HL-60/S4 treated with retinoic acid at 250 ng/mL for 4 days and 3 days (cell line): ENCODE data around the gene MUC13.

Source experiments
- in situ Hi-C: fragments of 300-500 bp; cut with MboI; formaldehyde crosslinking; loops from 2 replicates; pipeline ENCODE4 v1.7.0; 2022; ENCODE audit warnings: low sequenced_read_pairs

Gene MUC13

GRCh38 chr3:124904835-124905492 is 29.6 kb downstream of the MUC13 start:
- in situ Hi-C loops, result loop anchor here (10.0 kb wide), 1 partner anchor 140 kb away; no protein-coding TSS in a partner anchor

DNA sequence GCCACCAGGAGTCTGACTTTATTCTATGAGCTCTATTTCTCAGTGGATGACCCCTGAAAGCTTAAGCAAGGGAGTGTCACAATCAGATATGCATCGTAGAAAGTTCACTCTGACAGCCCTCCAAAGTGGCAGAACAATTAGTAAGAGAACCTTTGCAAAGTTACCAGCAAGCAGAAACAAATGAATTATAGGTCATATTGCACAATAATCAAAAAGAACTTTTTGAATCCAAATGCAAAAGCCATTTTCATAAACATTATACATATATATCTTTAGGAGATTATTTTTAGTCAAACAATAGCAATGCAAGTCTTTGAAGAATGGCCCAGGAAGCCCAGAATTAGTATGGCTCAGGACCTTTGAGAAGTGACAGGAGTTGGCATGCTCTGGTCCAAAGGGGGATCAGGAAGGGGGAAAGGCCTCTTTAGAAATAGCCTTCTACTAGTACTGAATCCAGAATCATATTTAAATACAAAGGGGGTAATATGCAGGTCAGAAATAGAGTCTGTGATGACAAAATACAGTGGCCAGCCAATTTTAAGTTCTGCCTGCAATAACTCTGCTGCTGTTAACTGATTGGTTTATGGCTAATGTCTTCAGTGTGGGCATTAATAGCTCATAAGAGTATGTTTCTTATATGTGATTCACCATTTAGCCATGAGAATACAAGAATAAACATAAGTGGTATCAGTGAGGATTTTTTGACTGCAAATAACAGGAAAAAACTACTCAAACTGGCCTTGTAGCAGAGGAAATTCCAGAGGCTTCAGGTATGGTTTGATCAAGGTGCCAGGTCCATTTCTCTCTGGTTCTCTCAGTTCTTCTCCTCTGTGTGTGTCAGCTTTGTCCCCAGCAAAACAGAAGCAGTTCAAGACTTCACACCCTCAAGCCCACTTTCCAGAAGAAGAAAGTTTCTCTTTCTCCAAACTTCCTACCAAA is 30.4 kb downstream of the MUC13 start:
- in situ Hi-C loops, result loop anchor here (10.0 kb wide), 1 partner anchor 139 kb away; no protein-coding TSS in a partner anchor

DNA sequence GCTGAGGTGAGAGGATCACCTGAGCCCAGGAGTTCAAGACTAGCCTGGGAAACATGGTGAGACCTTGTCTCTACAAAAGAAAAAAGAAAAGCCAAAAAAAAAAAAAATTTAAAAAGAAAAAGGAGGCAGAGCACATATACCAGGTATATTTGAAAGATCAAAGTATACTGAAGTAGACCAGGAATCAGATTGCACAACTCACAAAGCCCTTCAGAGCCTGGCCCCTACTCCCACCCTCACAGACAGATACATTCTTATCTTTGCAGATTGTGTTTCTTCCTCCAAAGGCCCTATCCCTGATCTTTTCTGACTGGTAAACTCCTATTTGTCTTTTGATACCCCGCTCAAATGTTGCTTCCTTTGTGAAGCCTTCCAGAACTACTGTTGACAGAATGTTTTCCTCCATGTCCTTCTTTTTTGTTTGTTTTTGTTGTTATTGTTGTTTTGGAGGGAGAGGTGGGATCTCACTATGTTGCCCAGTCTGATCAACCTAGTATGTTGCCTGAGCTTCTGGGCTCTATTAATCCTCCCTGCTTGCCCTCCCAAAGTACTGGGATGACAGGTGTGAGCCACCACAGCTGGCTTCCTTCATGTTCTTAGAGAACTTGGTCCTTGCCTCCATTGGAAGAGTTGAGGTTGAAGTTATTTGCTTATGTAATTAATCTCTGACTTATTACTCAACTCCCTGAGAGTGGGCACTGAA is 37.6 kb downstream of the MUC13 start:
- in situ Hi-C loops, result no loop called here

- in situ Hi-C loops, result no loop called here
These were observed 38.8 kb downstream of the MUC13 start for GRCh38 chr3:124895756-124896155.

GRCh38 chr3:124893526-124893925 is 41.0 kb downstream of the MUC13 start:
- in situ Hi-C loops, result no loop called here

DNA sequence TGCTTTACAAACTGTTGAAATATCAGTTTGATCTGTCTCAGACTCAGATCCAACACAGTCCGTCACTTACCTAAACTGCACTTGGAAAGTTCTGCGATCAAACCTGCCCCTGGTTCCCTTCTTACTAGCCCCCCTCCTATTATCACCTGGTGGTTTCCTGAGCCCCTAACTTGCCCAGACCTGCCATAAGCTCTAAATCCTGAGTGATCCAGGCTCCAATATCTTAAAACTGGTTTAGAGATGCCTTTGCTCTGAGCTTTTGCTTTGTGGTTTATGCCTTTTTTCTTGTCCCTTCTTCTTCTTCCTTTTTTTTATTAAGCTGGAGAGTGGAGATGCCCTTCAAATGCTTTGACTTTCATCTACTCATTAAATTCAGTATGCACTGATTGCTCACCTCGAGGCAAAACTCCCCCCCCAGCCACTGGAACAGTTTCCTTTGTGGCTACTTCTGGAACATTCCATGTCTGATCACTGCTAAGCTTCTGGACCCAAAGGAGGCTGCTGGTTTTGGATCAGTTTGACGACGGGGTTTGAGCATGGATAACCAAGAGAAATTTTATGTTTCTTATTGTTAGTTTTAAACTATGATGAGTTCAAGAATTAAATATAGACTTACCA is 43.9 kb downstream of the MUC13 start:
- in situ Hi-C loops, result no loop called here

DNA sequence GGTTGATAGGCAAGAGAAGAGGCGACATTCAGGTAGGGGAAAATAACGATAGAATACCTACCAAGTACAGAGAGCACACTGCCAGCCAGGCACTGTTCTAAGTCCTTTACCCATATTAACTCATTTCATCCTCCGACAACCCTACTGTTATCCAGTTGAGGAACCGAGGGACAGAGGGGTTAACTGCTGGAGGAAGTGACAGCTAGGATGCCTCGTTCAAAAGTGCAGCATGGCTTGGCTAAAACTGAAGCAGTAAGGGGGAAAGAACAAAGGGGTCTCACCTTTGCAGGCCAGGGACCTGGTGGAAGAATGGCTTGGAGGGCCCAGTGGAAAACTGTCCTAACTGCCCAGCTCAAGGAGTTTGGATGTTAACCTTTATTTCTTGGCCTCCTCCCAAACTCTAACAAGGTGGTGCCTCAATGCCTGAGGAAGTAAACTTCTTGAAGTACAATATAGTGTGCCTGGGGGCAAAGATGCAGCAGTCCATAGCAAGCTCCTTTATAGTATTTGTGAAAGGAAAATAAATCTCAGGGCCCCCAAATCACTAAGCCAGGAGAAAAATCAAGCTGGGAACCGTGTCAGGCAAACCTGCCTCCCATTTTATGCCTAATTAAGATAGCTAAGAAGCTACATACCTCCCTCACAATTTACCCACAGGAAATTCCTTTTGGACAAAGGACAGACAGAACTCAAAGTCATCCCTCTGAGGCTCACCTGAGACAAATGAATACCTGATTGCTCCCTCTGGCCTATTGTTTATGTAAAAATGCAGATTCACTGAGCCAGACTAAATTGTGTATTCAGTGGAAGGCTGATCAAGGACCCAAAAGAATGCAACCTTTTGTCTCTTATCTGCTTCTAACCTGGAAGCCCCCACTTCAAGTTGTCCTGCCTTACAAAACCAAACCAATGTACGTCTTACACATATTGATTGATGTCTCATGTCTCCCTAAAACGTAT is 45.8 kb downstream of the MUC13 start:
- in situ Hi-C loops, result no loop called here

- in situ Hi-C loops, result no loop called here
These were observed 46.6 kb downstream of the MUC13 start for GRCh38 chr3:124887932-124888298.

DNA sequence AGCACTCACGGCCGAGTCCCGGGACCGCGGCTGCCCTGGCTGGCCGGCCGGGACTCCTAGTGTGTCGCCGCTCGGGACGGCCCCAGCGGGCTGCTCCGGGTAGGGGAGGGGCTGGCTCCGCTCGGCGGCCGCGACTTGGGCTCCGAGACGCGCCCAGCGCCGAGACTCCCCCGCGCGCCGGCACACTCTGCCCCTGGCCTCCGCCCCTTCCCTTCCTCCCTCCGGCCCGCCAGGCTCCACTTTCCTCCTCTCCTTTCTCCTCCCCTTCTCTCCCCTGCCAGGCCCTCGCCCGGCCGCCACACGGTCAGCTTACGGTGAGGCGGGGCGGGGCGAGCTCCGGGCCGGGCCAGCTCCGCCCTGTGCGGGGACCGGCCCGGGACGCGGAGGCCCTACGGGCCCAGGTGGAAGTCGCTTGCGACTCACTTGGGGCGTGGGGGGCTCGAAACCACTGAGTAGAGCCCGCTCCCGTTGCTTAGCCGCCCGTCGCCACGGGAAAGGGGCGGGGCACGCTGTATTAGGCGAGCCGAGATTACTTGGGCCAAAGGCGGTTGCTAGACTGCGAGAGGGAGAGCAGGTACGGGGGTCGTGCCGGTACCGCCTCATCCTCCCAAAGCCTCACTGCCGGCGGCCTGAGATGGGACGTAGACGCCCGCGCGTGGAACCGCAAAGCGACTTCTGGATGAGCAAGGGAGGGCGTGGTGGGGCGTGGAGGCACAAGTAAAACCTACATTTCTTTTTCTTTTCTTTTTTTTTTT is 47.2 kb downstream of the MUC13 start, which contains the start of gene ITGB5:
TSS of gene ITGB5 (minus strand) at position 189 of the 755 bp plus-strand sequence. CDS start 365 bp downstream, outside the sequence.
- in situ Hi-C loops, result no loop called here

DNA sequence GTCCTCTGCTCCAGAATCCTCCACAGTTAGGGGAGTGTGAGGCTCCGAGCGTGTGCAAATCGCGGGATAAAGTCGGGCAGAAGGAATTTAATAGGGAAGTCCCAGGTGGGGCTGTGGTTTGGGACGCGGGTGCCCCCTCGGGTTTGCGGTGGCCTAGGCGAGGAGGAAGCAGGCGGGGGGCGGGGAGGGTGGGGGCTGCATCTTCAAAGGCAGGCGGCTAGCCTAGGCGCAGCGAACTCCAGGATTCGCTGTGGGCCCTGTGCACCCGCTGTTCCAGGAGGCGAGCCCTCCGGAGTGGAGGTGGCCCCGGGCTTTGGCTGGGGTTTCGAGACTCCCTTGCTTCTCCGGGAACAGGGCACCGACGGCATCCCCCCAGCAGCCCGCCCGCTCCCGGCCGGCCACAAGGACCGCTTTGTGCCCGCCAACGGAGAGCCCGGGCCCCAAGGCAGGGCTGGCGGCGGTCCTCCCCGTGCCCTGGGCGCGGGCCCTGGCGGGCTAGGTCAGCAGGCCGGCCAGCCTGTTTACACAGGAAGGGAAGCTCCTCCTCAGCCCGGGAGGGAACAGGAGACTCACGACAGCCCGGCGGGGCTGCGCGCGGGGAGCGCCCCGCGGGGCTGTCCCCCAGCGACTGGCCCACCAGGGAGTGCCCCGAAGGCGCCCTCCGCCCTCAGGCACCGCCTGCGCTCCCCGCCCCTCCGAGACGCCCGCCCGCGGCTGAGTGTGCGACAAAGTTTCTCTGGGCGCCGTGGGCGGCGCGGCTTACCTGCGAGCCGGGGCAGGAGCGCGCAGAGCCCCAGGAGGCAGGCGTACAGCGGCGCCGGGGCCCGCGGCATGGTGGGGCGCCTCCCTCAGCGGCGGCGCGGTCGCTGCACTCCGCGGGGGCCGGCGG is 48.1 kb downstream of the MUC13 start:
- in situ Hi-C loops, result no loop called here

- in situ Hi-C loops, result no loop called here
These were observed 48.9 kb downstream of the MUC13 start for GRCh38 chr3:124885466-124886167.

DNA sequence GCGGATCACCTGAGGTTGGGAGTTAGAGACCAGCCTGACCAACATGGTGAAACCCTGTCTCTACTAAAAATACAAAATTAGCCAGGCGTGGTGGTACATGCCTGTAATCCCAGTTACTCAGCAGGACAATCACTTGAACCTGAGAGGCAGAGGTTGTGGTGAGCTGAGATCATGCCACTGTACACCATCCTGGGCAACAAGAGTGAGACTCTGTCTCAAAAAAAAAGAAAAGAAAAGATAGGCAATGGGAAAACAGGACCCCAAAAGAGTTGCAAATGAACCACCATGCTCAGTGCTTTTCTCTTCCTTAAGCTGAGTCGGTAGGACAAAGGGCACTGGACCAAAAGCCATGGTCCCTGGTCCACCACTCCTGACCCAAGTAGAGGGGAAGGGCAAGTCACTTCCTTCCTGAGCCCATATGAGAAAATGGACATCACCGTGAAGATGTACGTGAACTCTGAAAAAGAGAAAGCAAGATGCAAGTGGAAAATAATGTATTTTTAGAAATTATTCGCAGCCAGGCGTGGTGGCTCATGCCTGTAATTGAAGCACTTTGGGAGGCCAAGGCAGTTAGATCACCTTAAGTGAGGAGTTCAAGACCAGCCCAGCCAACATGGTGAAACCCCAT is 50.0 kb downstream of the MUC13 start:
- in situ Hi-C loops, result no loop called here

DNA sequence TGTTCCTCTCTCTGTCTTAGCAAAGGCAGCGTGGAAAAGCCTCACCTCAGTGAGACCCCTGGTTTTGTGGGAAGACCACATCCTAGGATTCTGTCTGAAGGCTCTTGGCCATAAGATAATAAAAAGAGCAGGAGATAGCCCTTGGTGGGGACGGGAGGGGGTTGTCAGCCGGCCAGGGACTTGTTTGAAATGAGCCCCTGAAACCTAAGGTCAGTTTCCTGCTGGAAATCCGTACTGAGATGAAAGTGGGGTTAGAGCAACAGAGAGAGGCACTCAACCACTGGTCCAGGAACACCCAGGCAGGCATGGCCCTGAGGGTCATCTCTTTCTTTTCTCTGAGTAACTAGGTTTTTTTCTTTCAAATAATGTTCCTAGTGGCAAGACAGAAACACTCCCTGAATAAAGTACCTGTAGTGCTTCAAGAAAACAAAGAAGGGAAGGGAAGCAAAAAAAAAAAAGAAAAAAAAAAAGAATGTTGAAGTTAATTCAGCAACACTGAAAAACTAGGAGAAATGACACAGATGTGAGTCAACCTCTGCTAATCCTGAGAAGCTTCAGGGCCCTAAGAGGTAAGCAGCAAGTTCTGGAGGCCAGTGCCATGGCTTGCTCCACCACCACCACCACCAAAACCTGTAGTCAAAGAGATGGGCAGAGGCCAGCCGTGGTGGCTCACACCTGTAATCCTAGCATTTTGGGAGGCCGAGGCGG is 50.6 kb downstream of the MUC13 start:
- in situ Hi-C loops, result no loop called here

GRCh38 chr3:124882816-124883747 is 51.5 kb downstream of the MUC13 start:
- in situ Hi-C loops, result no loop called here

DNA sequence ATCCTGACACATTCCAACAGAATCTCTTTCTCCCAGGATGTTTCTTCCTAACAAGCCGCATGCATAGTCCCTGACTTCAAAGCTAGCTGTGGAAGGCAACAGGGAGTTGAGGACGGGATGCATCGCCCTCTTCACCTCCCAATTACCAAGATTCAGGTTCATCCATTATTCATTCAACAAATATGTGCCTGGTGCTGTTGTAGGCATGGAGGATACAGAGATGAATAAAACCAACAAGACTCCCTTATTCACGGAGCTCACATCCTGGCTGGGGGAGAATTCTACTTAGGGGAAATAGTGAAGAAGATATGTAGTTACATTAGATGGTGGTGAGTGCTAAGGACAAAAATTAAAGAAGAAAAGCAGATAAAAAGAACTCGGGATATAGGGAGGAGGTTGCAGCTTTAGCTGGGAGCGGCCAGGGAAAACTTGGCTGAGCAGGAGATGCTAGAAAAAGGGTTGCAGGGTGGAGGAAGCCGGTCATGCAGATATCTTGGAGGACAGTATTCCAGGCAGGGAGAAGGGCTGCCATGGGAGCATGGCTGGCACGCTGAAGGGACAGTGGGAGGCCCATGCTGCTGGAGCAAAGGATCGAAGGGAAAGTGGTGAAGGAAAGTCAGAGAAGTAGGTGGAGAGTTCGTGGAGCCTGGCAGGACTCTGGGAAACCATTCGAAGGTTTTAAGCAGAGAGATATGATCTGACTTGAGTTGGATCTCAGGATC is 52.4 kb downstream of the MUC13 start:
- in situ Hi-C loops, result no loop called here
